Caco-2 (cell line): ENCODE results near the gene FAM3C. TPM values are rescaled to one million over a fixed set of nuclear protein-coding genes. Genes with fewer than 3 reads are reported as not detected.
A peak's percentile ranks its signal among the peaks of the same experiment; 100 is the strongest.
"Not testable (repeated sequence)": the region's sequence is repeated elsewhere in the genome, so short reads cannot be mapped to it uniquely, and the experiment has no call there.

Source experiments
- BruUV-seq: library from RNA; stranded (reverse); fragments of 400-500 nt; replicated peaks from 2 replicates; lab custom pipeline; 2021; lab: Mats Ljungman, UMichigan
- CTCF ChIA-PET: fragments of 300-600 bp; sonication (Branson Sonifier 250); formaldehyde crosslinking; loops from one replicate; lab custom pipeline; 2022; ENCODE audit warnings: antibody characterized with exemption; lab: Charles Lee
- POLR2A ChIA-PET: fragments of 300-600 bp; sonication (Branson Sonifier 250); formaldehyde crosslinking; loops from one replicate; lab custom pipeline; 2022; ENCODE audit warnings: antibody characterized with exemption; lab: Charles Lee
- DNase-seq, 2 experiments: peaks; one replicate each; pipeline versions ENCODE4 v3.0.0 to v3.0.0-alpha.2; 2020 to 2022
- H3K27me3 ChIP-seq: replicated peaks from 2 replicates; pipeline ENCODE4 v1.6.0; 2011; ENCODE audit warnings: low read length; ENCODE audit not compliant: control insufficient read depth, insufficient read depth
- H3K36me3 ChIP-seq: 2 replicates; pipeline ENCODE4 v1.5.1; 2011; ENCODE audit warnings: low read length; ENCODE audit not compliant: control insufficient read depth, insufficient read depth
- H3K4me1 ChIP-seq: fragments of 250-450 bp; sonication (Bioruptor Pico); 2 replicates; pipeline ENCODE4 v1.5.1; 2020; ENCODE audit warnings: mild to moderate bottlenecking
- H3K4me3 ChIP-seq: 2 replicates; pipeline ENCODE4 v1.5.1; 2011; ENCODE audit warnings: low read depth, mild to moderate bottlenecking, control low read depth, low read length
- H3K9me3 ChIP-seq: fragments of 250-450 bp; sonication (Bioruptor Pico); 2 replicates; pipeline ENCODE4 v1.5.1; 2020; ENCODE audit warnings: mild to moderate bottlenecking, moderate library complexity
- H3K27ac Mint-ChIP-seq: one replicate; pipeline ENCODE4 v1.8.0; 2022; ENCODE audit warnings: mixed read lengths; ENCODE audit not compliant: unreplicated experiment
- H3K27me3 Mint-ChIP-seq: one replicate; pipeline ENCODE4 v1.8.0; 2022; ENCODE audit warnings: mixed read lengths; ENCODE audit not compliant: insufficient read depth, unreplicated experiment
- H3K36me3 Mint-ChIP-seq: one replicate; pipeline ENCODE4 v1.8.0; 2022; ENCODE audit warnings: mild to moderate bottlenecking, mixed read lengths; ENCODE audit not compliant: insufficient read depth, unreplicated experiment
- H3K4me1 Mint-ChIP-seq: one replicate; pipeline ENCODE4 v1.8.0; 2022; ENCODE audit warnings: low read depth, mixed read lengths; ENCODE audit not compliant: unreplicated experiment
- H3K4me3 Mint-ChIP-seq: one replicate; pipeline ENCODE4 v1.8.0; 2022; ENCODE audit warnings: mild to moderate bottlenecking, moderate library complexity, mixed read lengths; ENCODE audit not compliant: unreplicated experiment
- H3K9me3 Mint-ChIP-seq: one replicate; pipeline ENCODE4 v1.8.0; 2022; ENCODE audit warnings: mixed read lengths; ENCODE audit not compliant: unreplicated experiment
- intact Hi-C: fragments of 100-400 bp; cut with micrococcal nuclease; formaldehyde crosslinking; loops from one replicate; pipeline ENCODE4 v1.10.0; 2022; ENCODE audit not compliant: unreplicated experiment
- total RNA-seq: library from RNA; stranded (reverse); gene quantifications from 2 replicates; pipeline ENCODE4 v1.2.3, GENCODE V29; 2022
- TF ChIP-seq, protein P1 (sequence below), 2 experiments: fragments of 200-600 bp in 1 of 2; IDR thresholded peaks; 1 replicate in 1 of 2; 2 replicates in 1 of 2; pipeline versions ENCODE4 v1.5.1 to v1.8.0; 2011 to 2022; ENCODE audit warnings: antibody characterized with exemption in 1 of 2, control low read depth in 1 of 2, inconsistent platforms in 1 of 2, low read depth in 1 of 2, low read length in 1 of 2, mild to moderate bottlenecking in 1 of 2, moderate library complexity in 1 of 2; ENCODE audit not compliant: insufficient read depth in 1 of 2, severe bottlenecking in 1 of 2, unreplicated experiment in 1 of 2

FAM3C gene
- total RNA-seq, 1 experiment from 2014 or later, result 40.5 TPM

- Mint-ChIP-seq H3K4me1 (peaks cover 13% of the 10 kb centered on the region), H3K27ac (no peak overlapping the region), H3K4me3 (no peak overlapping the region), H3K36me3 (no peaks in the 10 kb centered on the region), H3K9me3 (no peaks in the 10 kb centered on the region), H3K27me3 (no peaks in the 10 kb centered on the region)
- ChIA-PET CTCF (interaction anchor here (0.6 to 1.2 kb wide), 3 partner anchors 16 to 34 kb away, joined by 3 to 5 read pairs (median 5); partner anchors contain the start of gene FAM3C), POLR2A (no interaction called here)
- no peak for DNase-seq
- Histone ChIP-seq H3K9me3 (no peaks in the 10 kb centered on the region), H3K27me3 (no peaks in the 10 kb centered on the region), H3K4me1 (peaks cover 24% of the 10 kb centered on the region), H3K36me3 (no peaks in the 10 kb centered on the region), H3K4me3 (no peak overlapping the region)
- TF ChIP-seq, protein P1, sequence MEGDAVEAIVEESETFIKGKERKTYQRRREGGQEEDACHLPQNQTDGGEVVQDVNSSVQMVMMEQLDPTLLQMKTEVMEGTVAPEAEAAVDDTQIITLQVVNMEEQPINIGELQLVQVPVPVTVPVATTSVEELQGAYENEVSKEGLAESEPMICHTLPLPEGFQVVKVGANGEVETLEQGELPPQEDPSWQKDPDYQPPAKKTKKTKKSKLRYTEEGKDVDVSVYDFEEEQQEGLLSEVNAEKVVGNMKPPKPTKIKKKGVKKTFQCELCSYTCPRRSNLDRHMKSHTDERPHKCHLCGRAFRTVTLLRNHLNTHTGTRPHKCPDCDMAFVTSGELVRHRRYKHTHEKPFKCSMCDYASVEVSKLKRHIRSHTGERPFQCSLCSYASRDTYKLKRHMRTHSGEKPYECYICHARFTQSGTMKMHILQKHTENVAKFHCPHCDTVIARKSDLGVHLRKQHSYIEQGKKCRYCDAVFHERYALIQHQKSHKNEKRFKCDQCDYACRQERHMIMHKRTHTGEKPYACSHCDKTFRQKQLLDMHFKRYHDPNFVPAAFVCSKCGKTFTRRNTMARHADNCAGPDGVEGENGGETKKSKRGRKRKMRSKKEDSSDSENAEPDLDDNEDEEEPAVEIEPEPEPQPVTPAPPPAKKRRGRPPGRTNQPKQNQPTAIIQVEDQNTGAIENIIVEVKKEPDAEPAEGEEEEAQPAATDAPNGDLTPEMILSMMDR (IDR thresholded peaks at IDR 0.05; ENCODE audit: insufficient read depth in 1 of 2, low read depth in 1 of 2, low read length in 1 of 2, severe bottlenecking in 1 of 2, unreplicated experiment in 1 of 2), result no peak
- no TSS peak for BruUV-seq
- intact Hi-C loops, result loop anchor here (1.0 to 10.0 kb wide), 2 partner anchors 8 to 285 kb away; no protein-coding TSS in a partner anchor
Observed at GRCh38 chr7:121429798-121430197, 33.7 kb upstream of the FAM3C start.

- Mint-ChIP-seq H3K27me3 (no peaks in the 10 kb centered on the region), H3K36me3 (no peaks in the 10 kb centered on the region), H3K27ac (no peak overlapping the region), H3K9me3 (no peaks in the 10 kb centered on the region), H3K4me3 (no peak overlapping the region), H3K4me1 (peaks cover 13% of the 10 kb centered on the region)
- Histone ChIP-seq H3K9me3 (no peaks in the 10 kb centered on the region), H3K27me3 (no peaks in the 10 kb centered on the region), H3K4me3 (no peak overlapping the region), H3K36me3 (no peaks in the 10 kb centered on the region), H3K4me1 (peaks cover 24% of the 10 kb centered on the region)
- BruUV-seq, result no TSS peak
- intact Hi-C loops, result loop anchor here (1.0 to 10.0 kb wide), 2 partner anchors 8 to 286 kb away; no protein-coding TSS in a partner anchor
- TF ChIP-seq, protein P1 (IDR thresholded peaks at IDR 0.05; ENCODE audit: insufficient read depth in 1 of 2, low read depth in 1 of 2, low read length in 1 of 2, severe bottlenecking in 1 of 2, unreplicated experiment in 1 of 2), result no peak
- POLR2A ChIA-PET, result interaction anchor here (0.7 kb wide), 1 partner anchor 33 kb away, joined by 4 read pairs; the partner anchor contains the start of gene FAM3C
- DNase-seq, result peak in 1 of 2 experiments; percentile 36
- CTCF ChIA-PET, result no interaction called here
Observed at GRCh38 chr7:121428855-121429489, 32.9 kb upstream of the FAM3C start.

GRCh38 chr7:121421743-121422142 lies 25.6 kb upstream of the FAM3C start:
- H3K4me1 Mint-ChIP-seq, CTCF ChIA-PET, H3K9me3 Mint-ChIP-seq, H3K4me3 ChIP-seq, H3K4me3 Mint-ChIP-seq, DNase-seq, H3K36me3 ChIP-seq, BruUV-seq, H3K27me3 ChIP-seq, H3K36me3 Mint-ChIP-seq, H3K9me3 ChIP-seq, H3K27me3 Mint-ChIP-seq: not testable (repeated sequence)
- intact Hi-C loops, result loop anchor here (1.0 to 10.0 kb wide), 6 partner anchors 8 to 293 kb away; partner anchors contain the start of gene FAM3C
- H3K4me1 ChIP-seq, result peaks cover 27% of the 10 kb centered on the region
- H3K27ac Mint-ChIP-seq, result peak overlapping the region; percentile 48
- POLR2A ChIA-PET, result interaction anchor here (0.6 to 1.5 kb wide), 2 partner anchors 10 to 26 kb away, joined by 7 to 9 read pairs; partner anchors contain the start of gene FAM3C
